GM21723 (cell line): ENCODE data around the gene IKZF3.
"Not testable (repeated sequence)": the region's sequence is repeated elsewhere in the genome, so short reads cannot be mapped to it uniquely, and the experiment has no call there.

Experiments
- ATAC-seq: cut with Tn5 transposase; IDR thresholded peaks from one replicate; pipeline ENCODE4 v1.9.1; 2021; ENCODE audit warnings: mild to moderate bottlenecking, moderate library complexity; ENCODE audit not compliant: unreplicated experiment

The IKZF3 gene

DNA sequence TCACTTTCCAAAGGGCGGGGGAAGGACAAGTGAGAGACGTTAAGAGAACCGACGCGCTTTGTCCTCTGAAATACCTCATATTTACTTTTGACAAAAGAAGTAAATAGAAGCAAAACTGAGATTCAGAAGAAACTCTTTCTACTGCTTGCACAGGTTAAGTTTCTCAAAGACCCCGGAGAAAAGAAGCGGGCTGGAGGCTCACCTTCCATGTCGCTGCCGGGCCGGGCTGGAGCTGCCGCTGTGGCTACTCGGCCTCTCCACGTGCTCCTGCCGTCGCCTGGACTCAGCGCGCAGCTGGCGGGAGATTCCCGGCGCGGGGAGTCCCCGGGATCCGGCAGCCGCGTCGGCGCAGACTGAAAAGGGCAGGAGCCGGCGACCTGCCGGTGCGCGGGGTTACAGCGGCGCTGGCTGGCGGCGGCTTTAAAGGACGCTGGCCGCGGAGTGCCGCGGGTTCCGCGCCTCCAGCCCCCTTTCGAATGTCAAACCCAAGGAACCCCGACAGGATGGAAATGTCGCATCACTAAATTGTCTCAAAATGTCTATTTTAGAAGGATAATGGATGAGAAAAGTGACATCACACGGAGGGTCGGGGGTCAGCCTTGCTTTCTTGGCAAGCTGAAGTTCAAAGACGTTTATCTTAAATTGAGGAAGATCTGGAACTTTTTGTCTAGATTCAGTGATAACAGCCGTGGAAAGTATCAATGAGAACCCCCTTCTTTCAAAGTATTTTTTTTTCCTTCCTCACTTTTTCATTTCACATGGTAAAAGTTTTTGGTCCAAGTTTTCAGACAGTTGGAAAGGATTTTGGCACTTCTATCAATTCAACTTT, at the start of gene IKZF3:
Gene IKZF3 (minus strand): TSS at position 395 of the 829 bp plus-strand sequence. CDS start 186 bp downstream, at position 209.
- no peak for ATAC-seq

DNA sequence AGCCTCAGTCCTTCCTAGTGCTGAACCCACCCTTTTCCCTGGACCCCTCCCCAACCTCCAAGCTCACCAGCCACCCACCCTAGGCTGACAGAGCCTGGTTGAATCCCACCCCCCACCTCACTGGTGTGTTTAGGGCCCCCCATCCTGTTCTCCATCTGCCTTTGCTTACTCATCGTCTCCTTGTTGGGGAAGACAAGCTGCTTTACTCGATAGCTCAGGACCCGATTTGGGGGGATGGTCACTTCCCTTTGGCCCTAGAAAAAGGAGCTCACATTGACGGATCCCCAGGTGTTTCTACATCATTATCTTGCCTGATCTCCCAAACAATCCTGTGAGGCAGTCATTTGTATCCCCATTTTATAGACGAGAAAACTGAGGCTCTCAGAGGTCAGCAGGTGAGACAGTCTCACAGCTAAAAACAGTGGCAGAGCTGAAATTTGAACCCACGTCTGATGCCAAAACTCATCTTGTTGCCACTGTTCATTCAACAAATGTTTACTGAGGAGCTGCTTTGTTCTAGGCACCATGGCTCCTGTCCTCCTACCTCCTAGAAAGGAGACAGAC, 44.8 kb upstream of the IKZF3 start:
- no peak for ATAC-seq

DNA sequence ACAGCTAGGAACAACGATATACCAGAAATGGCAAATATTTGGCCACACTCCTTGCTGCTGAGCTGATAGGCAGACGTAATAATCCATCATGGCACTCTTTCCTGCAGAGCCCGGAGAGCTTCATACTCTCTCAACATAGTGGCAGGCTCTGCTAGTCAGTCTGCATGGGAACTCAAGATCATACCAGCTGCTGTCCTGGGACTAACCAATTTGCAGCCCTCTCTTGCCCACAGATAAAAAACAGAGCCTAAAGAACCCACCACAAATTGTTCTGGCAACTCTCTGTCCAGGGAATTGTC, 40.8 kb upstream of the IKZF3 start:
- ATAC-seq: no peak

DNA sequence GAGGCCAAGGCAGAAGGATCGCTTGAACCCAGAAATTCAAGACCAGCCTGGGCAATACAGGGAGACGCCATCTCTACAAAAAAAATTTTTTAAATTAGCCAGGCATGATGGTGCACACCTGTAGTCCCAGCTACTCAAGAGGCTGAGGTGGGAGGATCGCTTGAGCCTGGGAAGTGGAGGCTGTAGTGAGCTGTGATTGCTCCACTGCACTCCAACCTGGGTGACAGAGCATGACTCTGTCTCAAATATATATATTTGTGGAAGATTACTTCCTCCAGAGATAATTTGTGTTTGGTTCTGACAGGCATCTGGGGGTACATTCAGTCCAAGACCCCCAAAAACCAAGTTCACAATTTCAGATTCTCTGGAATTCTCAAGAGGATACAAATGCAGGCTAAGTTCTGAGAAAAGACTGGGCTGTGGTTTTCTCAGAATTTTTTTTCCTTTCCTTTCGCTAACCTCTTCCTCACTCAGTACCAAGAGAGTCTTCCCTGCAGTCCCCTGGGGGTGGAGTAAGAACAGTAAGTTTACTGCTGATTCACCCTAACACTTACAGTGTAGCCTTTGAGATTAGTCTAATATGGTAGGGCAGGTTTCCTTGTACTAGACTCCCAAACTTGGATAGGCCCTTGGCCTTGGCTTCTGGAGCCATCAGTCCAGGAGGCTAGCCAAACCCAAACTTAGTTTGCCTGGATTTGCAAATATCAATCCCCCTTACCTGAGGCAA, 39.2 kb upstream of the IKZF3 start:
- ATAC-seq: no peak

DNA sequence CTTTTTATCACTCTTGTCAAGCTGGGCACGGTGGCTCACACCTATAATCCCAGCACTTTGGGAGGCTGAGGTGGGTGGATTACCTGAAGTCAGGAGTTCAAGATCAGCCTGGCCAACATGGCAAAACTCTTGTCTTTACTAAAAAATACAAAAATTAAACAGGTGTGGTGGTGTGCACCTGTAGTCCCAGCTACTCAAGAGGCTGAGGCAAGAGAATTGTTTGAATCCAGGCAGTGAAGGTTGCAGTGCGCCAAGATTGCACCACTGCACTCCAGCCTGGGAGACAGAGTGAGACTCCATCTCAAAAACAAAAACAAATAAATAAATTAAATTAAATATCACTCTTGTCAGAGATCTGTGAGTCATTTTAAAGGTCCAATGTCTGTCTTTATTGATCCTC, 37.9 kb upstream of the IKZF3 start:
- not testable (repeated sequence) for ATAC-seq

DNA sequence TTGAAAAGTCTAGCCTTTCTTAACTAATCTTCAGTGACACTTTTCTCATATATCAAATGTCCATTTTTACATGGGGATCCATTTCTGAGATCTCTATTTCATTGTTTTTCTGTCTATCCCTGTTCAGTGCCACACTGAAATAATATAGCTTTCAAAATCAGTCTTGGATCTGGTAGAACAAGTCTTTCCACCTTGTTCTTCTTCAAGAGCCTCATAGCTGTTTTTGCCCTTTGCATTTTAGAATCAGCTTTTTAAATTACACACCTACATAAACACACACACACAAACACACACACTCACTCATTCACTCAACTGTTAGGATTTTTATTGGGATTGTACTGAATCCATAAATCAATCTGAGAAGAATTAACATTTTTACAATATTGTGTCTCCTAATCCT, 35.1 kb upstream of the IKZF3 start:
- ATAC-seq: no peak

DNA sequence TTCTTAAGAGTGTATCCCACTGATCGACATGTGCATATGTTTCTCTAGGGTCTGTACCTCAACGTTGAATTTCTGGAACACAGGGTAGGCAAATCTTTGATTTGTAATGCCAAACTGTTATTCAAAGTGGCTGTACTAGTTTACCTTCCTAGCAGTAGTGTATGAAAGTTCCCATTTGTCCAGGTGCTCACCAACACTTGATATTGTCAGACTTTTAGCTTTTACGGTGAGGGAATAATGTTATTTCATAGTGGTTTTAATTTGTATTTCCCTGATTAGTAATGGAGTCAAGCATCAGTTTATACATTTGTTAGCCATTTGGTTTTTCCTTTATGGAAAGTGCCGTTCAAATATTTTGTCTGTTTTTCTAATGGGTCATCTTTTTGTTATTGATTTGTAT, 34.0 kb upstream of the IKZF3 start:
- ATAC-seq: no peak

DNA sequence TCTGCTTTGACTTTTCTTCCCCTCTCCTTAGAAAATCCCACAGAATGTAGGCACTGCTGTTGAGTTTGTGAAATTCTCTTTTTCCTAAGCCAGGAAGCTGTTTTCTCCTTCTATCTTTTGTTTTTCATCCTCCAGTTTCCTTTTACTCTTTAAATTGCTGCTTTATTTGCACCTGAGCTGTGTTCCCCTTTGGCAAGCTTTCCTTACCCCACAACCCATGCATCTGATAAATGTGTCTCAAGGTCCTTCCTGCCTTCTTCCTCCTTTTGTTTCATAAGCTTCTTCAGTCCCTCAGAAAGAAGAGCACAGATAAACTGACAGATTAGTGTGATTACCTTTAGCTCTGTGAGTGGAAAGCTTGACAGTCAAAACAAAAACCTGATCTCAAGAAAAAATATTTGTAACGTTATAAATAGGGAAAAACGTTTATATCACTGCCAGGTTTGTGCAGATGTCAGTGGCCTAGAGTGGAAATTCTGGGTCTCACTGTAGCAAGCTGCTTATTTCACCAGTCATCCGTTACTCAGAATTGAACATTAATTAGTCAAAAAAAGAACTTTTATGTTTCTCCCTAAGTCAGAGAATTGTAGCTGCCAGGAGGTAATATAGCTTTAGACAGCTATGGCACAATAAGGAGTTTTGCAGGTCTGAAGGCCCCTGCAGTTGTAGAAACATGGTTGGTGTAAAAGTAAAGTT, 30.7 kb upstream of the IKZF3 start:
- ATAC-seq: no peak

DNA sequence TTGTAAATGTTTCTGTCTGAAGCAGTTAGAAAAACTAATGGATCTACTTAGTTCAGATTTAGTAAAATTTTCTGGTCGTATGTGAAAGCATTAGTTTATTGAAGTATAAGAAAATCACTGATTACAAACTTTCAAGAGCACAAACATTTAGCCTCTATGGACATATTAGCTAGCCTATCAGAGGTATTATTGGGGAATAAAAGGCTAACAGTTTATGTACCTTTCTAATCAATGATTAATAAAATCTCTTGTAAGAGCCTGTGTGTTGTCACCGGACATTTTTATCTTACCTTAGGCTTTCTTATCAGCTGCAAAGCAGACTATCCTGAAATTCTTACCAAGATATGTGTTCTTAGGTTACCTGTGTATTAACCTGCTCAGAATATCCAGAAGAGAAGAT, 25.1 kb upstream of the IKZF3 start:
- no peak for ATAC-seq

DNA sequence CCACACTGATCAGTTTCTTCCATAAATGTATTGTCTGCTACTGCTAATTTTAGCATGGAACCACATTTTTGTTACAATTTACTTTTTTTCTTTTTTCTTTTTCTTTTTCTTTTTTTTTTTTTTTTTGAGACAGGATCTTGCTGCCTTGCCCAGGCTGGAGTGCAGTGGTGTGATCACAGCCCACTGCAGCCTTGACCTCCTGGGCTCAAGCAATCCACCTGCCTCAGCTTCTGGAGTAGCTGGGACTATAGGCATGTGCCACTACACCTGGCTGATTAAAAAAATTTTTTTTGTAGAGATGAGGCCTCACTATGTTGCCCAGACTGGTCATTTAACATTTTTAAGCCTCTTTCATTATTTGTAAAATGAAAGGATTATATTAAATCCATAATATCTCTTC, 23.0 kb upstream of the IKZF3 start:
- ATAC-seq: no peak

DNA sequence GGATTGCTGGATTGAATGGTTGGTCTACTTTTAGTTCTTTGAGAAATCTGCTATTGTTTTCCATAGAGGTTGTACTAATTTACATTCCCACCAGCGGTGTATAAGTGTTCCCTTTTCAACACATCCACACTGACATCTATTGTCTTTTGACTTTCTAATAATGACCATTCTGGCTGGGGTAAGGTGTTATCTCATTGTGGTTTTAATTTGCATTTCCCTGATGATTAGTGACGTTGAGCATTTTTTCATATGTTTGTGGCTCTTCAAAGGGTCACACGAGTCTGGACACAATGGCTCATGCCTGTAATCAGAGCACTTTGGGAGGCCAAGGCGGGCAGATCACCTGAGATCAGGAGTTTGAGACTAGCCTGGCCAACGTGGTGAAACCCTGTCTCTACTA, 22.0 kb upstream of the IKZF3 start:
- not testable (repeated sequence) for ATAC-seq

DNA sequence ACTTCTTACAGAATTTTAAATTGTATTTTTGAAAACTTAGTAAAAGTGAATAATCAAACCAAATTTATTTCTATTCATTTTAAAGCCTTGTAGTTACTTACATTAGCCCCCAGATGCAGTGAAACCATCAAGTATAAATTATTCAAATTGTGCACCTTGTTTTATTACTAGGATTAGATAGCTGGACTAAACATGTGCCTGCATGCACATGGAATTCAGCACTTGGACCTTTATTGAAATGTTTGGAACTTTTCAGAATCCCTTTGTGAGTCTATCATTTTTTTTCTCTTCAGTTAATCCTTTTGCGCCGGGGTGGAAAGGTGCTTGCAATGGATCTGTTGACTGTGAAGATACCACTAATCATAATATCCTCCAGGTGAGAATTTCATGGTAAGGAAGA, 8.6 kb upstream of the IKZF3 start:
- no peak for ATAC-seq

DNA sequence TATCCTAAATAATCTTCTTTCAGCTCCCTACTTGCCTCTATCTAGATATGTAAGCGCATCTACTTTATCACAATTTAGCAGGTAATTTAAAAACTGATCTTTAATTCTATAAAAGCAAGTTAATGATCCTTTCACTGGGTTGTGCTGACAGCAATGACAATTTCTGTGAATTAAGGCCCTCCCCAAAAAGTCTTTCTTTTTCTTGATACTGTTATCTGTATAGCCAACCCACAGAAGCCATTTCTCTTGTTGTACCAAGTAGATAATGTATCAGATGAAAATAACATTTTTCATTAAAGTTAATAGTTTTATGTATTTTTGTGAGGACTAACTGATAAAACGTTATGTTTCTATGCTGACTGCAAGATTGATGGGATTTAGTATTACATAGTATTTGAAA, 7.7 kb upstream of the IKZF3 start:
- ATAC-seq: no peak

DNA sequence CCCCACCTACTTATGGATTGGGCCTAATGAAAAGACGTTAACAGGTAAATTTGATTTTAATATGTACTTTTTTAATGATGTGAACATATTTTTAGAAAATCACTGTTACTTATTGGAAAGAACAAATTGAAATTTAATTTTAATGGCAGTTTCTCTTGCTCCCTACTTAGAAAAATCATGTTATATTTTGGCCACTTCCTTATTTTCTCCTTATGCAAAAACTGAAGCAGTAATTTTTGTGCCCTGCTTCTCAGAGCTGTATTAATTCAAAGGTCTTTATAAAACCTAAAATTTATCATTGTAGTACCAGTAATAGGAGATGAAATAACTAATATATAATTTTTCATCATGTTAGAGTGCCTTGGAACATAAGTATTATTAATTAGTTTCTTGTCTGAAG, 6.7 kb upstream of the IKZF3 start:
- no peak for ATAC-seq

DNA sequence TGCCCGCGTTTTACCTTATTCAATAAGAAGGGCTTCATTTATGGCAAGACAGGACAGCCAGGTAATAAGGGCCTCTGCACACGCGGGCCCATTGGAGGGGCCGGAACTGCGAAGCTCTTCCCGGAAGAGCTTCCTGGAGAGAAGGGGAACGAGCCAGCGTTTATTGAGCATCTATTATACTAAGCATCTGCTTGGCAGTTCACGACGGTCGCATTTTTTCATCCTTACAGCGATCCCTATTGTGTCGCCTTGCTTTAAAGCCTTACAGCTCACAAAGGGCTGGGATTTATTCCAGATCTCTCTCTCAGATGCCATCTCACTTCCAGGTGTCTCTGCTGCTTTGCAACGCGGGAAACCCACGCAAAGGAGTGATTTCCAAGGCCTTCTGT, 4.4 kb upstream of the IKZF3 start:
- ATAC-seq: no peak

DNA sequence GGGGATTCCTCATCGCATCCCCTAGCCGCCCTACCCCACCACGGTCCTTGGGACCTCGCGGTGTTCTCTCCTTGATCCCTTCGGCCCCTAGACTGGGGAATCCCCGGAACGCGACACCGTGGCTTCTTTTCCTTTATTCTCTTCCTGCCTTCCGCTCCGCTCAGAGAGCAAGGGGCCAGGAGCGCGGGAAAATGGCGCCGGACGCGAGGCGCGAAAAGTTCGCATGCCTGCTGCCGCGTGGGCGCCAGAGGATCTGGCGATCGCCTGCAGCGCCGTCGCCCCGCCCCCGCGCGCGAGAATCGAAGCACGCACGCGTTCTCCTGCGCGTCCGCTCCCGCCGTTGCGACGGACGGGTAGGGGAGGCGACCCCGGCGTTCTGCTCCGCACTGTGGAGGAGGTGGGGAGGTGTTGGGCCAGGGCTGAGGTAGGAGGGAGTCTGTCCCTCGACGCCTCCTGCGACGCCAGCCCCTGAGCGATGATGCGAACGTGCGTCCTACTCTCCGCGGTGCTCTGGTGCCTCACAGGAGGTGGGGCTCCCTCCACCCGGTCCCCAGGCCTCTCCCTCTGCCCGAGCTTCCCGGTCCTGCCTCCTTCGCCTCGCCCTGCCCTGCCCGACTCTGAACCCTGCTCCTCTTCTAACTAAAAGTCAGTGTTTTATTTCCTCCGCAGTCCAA, 3.9 kb upstream of the IKZF3 start, which contains the start of gene ZPBP2:
Gene ZPBP2 (plus strand): TSS at position 323 of the 674 bp plus-strand sequence. CDS start 153 bp downstream, at position 476.
- ATAC-seq: no peak

DNA sequence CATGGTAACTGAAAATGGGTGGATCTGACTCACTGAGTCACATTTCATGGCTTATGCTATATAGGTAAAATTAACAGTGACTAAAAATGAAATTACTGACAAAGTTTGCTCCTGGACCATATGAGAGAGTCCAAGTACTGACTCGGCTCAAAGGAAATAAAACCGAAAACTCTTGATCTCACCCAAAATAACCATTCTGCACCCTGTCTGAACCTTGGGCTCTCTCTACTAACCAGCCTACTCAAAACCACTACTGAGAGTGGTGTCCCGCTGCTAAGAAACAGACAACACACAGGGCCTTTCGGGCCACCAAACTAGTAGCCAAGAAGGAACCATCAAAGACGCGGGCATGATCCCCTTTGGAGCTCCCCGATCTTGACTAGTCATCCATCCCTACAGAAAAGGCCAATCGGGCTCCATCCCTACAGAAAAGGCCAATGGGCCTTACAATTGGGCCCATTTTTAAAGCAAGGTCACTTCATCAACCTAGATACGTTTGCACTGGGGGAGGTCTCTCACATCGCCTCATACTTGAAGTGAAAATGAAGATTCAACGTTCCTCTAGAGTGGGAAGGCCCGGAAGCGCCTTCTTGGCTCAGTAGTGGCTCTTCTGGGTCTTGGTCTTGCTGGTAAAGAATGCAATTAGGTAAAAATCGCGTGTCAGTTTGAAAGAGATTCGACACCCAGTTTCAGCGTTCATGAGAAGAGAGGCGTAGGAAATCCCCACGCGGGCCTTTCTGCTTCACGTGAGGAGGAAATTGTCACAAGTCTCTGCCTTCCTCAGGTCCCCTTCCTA, 3.2 kb upstream of the IKZF3 start:
- ATAC-seq: peak; percentile 61

DNA sequence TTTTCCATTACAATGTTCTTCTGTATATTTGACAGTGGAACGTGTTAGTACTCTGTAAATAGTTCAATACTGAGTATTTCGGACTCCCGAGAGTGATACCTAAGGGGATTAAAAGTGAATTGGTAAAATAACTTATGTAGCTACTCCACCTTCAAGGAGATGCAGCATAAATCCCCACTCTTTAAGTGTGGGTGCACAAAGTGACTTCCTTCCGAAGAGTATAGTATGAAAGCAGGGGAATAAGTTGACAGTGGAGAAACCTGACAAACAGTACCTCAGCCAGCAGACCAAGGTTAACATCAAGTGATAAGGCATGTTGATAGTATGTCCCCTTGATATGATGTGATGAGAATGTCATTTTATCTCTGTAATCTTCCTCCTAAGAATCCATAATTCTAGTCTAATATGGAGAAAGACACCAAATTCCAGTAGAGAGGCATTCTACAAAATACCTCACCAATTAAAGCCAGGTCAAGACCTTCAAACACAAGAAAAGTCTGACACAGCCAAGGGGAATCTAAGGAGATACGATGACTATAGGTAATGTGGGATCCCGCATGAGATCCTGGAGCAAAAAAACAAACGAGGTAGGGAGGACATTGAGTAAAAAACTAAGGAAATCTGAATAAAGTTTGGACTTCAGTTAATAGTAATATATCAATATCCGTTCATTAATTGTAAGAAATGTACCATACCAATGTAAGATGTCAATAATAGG, 2.1 kb upstream of the IKZF3 start:
- ATAC-seq: no peak

DNA sequence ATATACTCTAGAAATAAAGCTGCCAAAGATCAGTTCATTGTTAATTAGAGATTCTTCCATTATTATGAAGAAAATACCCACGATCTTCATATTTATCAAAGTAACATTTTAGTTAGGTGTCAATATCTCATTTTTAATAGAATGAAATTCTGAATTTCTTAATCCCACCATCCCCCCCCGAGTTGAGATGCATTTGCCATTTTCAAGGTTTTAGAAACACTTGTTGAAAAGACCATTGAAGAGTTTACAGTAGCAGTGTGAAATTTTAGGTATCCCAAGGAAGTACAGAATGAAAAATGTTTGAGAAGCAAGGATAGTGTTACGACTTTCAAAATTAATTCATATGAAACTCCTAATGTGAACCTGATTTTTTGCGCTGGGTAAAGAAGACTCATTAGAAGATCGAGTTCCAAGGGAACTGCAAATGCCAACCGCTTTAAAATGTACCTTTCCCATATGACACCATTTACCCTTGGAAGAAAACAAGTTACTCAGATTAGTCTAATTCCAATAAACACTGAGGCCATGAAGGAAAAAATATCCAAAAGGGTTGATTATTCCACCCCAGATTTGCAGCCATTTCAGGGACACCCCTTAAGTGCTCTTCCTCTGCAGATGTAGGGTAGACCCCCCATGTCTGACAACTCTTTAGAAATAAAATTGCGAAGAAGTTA, 731 bp downstream of the IKZF3 start:
- ATAC-seq: no peak
